ENCODE data around the gene VPS9D1.
"Not testable (repeated sequence)": the region's sequence is repeated elsewhere in the genome, so short reads cannot be mapped to it uniquely, and the experiment has no call there.

The VPS9D1 gene

DNA sequence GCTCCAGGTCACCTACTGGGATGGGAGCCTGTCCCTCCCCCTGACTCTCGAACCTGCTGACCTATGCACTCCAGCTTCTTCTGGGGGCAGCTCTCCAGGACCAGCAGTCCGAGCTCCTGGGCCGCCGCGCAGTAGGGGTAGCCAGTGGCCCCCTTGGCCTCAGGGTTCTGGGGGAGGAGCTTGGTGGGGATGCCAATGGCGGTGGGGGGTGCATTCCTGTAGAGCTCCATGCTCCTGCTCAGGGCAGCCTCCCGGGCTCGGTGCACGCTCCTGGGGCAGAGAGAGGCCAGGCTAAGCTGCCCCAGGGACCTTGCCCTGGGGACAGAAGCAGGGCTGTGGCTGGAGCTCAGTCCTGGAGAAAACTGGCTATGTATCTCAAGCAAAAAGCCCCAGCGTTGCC, 11.5 kb downstream of the VPS9D1 start:
- DNase-seq, result no peak

DNA sequence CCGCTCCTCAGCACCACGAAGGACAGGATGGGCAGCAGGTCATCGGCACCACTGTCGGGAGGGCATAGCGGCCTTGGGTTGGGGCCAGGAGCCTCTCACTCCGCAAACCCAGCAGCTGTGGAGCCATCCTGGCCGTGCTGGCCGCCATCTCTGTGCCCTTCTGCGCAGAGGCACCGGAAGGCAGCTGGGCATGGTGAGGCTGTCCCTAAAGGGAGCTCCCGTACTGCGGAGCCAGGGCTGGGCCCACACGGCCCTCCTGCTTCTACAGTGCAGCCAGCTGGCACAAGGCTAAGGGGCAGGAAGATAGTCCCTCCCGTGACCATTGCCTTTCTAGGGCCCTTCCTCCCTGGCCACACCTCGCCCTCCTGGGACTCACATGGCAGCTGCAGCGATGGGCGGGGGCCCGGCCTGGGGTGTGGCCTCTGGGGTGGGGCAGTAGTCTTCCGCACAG, 12.2 kb downstream of the VPS9D1 start:
- no peak for DNase-seq

DNA sequence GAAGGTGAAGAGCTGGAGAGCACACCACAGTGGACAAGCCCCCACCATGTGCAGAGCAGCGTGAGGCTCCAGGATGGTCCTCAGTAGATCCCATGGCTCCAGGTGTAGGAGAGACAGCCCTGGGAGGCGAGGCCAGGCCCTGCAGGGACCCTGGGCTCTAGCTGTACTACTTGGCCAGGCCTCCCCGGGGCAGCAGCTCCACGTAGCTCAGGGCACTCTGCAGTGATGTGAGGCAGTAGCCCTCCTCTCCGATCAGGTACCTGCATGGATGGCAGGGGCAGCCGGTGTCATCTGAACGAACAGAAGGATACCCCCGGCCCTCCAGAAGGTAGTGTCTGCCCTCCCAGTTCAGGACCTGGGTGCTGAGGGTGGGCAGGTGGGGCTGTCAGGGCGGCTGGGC, 13.0 kb downstream of the VPS9D1 start:
- DNase-seq, result no peak

DNA sequence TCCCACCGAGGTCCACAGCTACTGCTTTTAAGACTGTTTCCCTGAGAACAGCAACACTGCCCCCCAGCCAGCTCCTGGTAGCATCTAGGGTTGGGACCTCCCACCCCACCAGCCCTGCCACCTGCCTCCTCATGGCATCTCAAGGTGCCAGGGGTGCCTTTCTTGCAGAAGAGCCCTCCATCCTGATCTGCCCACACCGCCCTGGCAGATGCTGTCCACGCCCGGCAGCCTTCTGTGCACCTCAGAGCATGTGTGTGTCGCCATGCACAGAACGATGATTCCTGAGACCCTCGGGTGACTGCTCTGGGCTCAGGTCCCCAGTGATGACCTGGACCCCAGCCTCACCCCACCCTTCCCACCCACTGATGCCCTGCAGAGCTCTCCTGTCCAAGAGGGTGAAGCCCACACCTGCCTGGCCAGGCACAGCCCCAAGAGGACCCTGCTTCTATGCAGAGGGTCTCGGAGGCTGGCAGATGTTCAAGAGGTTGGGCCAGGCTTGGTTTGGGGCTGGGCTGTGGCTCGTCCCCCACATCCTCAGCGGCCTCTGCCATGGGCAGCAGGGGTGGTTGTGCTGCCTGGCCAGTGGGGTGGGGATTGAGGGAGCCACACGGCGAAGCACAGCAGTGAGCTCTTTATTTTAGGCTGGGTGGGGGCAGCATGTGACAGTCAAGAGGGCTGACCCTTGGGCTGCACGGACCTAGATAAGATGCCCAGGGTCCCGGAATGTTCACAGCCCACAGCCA, 14.0 kb downstream of the VPS9D1 start:
- DNase-seq, result no peak

DNA sequence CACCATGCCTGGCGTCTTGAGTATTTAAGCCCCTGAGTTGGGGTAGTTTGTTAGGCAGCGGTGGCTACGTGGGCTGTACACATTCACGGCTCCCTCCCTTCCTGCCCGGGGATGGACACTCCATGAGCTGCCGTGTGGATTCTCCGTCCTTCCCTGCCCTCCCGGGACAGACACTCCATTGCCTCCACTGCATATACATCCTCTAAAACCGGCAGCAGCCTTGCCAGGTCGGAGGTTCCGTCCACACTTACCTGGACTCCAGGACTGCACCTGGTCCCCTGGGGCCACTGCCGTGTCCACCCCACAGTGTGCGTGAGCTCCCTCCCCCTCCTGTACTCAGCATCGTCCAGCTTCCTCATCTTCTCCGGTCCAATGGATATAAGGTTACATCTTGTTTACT, 15.7 kb downstream of the VPS9D1 start:
- DNase-seq, result no peak

DNA sequence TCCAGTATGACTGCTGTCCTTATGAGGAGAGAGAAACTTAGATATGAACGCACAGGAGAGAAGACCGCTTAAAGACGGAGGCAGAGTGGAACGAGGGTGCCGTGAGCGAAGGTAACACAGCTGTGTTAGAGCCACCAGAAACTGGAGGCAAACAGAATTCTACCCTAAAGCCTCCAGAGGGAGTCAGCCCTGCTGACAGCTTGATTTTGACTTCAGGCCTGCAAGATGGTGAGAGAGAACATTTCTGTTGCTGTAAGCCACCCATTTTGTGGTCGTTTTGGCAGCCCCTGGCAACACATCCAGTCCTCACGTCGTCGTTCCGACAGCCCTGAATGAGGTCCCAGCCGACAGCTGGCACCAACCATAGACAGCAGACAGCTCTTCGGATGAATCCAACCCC, 16.4 kb downstream of the VPS9D1 start:
- DNase-seq, result no peak

DNA sequence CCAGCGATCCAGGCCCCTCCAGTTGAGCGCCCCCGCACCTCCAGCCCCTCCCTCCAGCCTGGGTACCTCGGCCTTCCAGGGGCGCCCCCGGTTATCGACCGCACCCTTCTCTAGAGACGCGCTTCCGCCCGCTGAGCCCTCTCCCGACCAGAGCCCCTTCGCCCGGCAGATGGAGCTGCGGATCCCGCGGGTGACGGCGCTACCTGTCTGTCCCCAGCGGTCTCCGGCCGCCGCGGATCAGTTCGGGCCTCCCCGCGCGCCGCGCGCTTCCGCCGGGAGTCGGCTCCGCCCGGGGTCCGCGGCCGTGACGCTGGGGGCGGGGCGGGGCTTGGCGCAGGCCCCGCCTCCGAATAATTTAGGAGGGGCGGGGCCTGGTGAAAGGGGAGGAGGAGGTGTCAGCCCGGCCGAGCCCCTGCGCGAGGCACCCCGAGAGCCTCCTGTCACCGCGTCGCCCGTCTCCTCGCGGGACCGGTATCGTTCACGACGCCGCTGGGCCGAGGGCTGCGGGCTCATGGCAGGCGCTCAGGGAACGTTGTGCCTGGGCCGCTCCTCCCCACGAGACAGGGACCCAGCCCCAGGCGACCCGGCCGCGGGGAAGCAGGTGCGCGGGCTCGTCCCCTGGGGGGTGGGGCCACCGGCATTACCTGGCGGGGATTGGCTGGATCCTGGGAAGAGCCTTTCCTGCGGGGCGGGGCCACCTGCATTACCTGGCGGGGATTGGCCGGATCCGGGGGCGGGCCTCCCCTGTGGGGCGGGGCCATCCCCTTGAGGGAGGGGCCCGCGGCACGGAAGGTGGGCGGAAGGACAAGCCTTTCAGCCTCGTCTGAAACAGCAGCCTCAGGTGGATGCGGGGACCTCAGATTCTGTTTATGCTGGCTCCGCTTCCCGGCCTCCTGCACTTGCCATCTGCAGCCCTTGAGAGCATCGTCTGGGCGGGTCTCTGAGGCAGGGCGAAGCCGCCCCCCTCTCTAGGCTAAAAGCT, 19.0 kb downstream of the VPS9D1 start, which contains the start of gene SPATA2L:
Gene SPATA2L, minus strand, starts transcription at position 281 of the 982 bp plus-strand sequence. CDS start 473 bp downstream, outside the sequence.
- DNase-seq, result peak; percentile 97

DNA sequence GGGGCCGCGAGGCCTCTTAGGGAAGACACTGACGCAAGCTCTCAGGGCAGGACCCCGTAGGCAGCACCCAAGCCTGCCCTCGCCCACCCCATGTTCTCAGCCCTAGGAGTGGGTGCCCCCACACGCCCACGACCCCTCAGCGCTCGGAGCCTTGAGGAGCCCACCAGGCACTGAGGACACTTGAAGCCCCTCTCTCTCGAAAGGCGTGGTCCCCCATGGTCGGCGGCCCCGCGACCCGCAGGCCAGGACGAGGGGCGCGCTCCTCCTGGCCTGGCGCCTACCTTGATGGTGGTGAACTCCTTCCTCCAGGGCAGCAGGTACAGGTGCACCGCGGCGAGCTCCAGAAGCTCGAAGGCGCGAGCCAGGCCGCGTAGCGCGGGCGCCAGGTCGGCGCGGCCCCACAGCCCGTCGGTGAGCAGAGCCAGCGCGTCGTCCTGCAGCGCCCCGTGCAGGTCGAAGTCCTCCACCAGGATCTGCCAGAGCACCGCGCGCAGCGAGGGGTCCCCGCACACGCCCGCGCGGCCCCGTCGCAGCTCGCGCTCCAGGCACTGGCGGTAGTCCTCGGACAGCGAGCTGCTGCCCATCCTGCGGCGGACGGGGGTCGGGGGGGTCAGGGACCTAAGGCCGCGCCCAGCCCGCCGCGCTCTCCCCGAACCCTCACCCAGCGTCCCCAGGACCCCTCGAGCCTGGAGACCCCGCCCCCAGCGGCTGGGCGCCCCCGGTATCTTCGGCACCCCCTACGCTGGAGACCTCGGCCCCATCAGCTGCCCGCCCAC, 19.9 kb downstream of the VPS9D1 start:
- peak; percentile 49 for DNase-seq

DNA sequence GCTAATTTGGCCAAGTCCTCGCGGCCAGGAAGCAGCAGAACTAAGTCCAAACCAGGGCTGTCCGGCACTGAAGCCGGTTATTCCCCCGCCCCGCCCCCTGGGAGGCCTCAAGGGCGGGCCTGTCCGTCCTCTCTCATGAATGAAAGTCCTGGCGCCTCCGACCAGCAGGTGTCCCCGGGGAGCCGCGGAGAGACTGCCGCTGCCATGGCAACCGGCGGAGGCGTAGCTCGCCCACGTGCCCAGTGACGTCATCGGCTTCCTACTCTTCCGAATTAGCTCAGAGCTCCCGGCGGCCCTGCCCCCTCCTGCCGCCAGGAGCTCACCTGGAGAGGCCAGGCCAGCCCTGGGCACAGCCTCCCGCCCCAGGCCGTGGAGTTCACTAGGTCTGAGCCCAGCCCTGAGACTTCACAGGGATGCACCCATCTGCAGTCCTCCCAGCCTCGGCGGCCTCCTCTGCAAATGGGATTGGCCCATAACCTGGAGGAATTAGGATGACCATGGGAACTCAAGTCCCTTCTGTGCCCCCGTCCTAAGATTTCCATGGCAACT, 20.5 kb downstream of the VPS9D1 start:
- DNase-seq, result peak; percentile 96

DNA sequence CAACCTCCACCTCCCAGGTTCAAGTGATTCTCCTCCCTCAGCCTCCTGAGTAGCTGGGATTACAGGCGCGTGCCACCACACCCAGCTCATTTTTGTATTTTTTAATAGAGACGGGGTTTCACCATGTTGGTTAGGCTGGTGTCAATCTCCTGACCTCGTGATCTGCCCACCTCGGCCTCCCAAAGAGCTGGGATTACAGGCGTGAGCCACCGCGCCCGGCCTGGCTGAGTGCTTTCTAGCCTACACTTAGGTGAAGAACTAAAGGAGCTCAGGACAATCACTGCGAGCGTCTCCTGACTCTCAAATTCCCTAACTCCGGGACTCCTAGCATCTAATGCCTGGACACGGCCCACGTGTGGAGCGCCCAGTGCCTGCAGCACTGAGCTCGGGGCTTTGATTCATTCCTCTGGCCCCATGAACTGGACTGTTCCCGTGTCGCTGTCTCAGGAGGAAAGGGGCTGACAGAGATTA, 21.0 kb downstream of the VPS9D1 start:
- not testable (repeated sequence) for DNase-seq

DNA sequence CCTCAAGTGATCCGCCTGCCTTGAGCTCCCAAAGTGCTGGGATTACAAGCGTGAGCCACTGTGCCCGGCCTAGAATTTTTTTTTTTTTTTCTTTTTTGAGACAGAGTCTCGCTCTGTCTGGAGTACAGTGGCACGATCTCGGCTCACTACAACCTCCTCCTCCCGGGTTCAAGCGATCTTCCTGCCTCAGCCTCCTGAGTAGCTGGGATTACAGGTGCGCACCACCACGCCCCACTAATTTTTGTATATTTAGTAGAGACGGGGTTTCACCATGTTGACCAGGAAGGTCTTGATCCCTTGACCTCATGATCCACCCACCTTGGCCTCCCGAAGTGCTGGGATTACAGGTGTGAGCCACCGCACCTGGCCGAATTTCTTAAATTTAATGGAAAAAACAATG, 22.0 kb downstream of the VPS9D1 start:
- DNase-seq, result not testable (repeated sequence)

DNA sequence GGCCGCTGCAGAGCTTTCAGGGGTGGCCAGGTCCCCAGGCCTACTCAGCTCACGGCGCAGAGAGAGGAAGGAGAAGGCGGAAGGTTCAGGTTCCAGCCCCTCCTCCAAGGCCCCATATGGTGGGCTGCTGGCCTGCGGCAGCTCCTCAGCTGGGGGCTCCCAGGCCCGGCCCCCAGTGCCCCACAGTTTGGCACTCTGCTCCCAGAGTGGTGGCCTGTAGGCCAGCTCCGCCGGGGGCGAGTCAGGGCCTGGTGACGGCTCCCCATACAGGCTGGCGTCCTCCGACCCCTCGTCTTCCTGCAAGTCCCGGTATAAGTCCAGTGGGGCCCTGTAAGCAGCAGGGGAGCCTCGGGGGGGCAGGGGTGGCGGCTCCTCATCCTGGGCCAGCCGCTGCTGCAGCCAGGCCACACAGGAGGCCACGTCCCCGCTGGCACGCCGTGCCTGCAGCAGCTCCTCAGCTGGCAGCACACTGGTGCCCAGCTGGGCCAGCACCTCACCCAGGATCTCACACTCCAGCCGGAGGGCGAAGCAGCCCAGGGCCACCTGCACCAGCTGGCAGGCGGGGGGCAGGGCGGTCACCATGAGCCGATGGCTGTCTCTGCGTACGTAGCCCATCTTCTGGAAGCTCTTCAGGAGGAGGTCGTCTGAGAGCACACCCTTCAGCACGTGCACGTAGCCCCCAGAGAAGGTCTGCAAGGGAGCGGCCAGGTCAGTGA, 22.9 kb downstream of the VPS9D1 start:
- no peak for DNase-seq

DNA sequence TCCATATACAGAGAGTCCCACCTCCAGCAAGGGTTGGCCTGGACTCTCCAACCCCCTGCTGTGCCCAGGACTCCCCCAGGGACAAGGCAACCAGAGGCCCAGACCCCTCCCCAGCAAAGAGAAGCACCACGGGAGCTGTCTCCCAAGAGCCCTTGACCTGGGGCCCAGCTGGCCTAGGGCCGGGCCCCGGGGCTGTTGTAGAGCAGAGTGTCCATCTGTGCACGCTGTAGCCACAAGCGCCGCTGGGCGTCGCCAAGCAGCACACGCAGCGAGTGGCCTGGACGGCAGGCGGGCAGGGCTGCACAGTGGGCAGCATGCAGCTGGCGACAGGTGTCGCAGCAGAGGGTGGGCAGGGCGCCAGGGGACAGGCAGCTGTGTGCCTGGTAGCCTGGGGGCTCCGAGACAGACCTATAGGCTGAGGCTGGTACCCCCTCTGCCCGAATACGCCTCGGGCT, 23.5 kb downstream of the VPS9D1 start:
- no peak for DNase-seq

DNA sequence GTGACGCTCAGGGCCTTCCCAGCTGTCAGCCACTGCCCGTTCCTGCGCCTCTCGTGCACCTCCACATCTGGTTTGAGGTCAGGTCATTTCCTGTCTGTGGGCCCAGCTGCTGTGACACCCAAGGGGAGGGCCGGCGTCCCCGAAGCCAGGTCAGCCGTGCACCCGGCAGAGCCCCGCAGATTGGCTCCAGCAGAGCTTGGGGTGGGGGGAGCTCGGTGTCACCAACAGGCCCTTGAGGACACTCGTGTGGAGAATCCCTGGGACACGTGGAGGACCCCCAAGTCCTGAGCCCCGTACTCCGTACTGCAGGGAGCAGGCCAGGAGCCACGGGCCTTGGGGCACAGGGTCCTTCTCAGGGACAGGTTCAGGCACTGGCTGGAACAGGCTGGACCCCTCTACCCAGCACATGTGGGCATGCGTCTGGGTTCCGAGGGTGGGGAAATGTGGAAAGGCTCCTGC, 24.0 kb downstream of the VPS9D1 start:
- peak; percentile 47 for DNase-seq

DNA sequence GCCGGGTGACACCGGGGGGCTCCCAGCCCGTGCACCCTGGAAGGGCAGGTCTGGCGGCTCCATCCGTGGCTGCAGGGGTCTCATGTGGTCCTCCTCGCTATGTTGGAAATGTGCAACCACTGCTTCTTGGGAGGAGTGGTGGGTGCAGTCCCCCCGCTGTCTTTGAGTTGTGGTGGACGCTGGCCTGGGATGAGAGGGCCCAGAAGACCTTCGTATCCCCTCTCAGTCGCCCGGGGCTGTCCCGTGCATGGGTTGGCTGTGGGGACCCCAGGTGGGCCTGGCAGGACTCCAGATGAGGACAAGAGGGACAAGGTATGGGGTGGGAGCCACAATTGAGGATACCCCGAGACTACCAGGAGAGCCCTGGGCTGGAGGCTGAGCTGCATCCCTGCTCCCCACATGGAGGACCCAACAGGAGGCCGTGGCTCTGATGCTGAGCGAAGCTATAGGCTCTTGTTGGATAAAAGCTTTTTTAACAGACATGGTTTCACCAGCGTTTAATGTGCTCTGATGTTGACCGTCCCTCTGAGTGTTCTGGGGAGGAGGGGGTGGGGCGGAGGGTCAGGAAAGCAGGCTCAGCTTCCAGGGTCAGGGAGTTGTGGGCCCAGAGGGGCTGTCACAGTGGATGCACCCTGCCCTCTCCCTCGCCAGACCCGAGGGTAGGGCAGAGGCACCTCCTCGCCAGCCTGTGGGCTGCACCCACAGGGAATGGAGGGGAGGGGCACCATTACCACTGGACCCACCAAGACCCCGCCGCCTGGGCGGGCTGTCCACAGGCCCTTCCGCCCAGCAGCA, 24.6 kb downstream of the VPS9D1 start:
- no peak for DNase-seq

DNA sequence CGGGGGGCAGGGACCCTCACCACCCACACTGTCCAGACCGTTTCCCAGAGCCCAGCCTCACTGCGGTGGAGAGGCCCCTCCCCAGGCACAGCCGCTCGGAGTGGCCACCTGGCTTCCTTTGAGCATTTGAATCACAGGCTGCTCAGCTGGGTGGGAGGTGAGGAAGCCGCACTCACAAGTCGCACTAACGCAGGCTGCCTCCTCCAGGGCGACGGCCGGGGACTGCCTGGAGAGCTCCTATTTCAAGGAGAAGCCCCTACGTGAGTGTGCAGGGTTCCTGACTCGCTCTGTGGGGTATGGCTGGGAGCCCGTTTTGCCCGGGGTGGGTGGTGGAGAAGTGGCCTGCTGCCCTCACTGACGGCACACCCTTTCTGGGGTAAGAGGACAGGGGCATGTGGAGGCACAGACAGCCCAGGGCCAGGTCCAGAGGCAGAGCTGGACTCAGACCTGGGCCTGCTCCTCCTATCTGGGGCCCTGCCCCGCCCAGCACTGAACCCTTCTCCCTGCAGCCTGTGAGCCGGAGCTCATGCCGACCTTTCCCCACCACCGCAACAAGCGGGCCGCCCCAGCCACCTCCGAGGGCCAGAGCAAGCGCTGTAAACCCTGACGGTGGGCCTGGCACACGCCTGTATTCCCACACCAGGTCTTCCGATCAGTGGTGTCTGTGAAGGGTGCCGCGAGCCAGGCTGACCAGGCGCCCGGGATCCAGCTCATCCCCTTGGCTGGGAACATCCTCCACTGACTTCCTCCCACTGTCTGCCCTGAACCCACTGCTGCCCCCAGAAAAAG, 25.4 kb downstream of the VPS9D1 start:
- DNase-seq, result no peak

DNA sequence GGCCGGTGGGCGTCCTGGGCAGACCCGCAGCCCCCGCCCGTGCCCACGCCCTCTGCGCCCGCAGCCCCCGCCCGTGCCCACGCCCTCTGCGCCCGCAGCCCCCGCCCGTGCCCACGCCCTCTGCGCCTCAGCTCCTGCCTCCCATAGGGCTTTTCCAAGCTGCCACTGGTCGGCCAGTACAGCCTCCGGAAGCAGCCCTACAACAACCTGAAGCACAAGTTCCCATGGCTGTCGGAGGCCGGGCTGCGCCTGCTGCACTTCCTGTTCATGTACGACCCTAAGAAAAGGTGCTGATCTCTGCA, 26.0 kb downstream of the VPS9D1 start:
- not testable (repeated sequence) for DNase-seq

DNA sequence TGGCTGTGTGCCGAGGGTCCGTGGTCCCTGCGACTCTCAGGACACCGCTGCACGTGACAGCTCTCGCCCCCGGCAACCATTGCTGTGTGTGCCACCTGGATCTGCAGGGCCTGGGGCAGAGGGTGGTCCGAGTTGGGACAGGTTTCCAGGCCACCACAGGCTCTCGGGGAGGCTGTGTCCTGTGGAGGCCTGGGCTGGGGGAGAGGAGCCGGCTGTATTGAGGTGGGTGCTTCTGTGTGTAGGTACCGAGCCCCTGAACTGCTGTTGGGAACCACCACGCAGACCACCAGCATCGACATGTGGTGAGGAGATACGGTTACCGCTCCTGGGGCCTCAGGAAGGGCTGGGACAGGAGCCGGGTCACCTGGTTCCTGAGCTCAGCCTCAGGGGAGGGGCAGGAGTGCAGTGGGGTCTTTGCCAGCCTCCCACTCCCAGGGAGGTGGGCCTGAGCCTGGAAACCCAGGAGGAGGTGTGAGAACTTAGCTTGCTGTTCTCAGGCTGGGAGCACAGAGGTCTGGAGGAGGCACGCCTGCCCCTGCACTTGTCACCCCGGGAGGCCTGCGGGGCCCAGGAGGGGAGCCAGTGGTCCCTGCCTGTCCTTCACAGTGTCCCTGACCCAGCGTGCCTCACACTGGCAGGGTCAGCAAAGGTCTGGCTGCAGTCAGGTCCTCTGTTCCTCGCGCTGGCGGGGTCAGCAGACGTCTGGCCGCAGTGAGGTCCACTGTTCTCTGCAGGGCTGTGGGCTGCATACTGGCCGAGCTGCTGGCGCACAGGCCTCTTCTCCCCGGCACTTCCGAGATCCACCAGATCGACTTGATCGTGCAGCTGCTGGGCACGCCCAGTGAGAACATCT, 26.5 kb downstream of the VPS9D1 start:
- DNase-seq, result no peak

DNA sequence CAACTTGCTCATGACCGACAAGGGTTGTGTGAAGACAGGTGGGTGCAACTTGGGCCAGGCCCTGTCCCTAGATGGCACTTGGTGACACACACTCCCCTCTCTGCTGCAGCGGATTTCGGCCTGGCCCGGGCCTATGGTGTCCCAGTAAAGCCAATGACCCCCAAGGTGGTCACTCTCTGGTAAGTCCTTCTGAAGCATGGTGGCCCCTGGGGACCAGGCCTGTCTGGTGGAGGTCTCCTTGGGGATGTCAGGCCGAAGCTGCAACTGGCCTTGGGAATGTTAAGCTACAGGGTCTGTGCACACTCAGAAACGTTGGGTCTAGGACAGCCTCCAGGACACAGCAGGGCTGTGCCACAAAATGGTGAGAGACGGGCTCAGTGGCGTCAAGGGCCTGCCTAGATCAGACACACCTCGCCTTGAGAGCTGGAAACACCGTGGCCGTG, 27.4 kb downstream of the VPS9D1 start:
- DNase-seq, result no peak
